Measurements from ENCODE around the gene STEAP3.

GRCh38 chr2:119263025-119263424 is 39.4 kb downstream of the STEAP3 start:
- TF ChIP-seq, protein P1, sequence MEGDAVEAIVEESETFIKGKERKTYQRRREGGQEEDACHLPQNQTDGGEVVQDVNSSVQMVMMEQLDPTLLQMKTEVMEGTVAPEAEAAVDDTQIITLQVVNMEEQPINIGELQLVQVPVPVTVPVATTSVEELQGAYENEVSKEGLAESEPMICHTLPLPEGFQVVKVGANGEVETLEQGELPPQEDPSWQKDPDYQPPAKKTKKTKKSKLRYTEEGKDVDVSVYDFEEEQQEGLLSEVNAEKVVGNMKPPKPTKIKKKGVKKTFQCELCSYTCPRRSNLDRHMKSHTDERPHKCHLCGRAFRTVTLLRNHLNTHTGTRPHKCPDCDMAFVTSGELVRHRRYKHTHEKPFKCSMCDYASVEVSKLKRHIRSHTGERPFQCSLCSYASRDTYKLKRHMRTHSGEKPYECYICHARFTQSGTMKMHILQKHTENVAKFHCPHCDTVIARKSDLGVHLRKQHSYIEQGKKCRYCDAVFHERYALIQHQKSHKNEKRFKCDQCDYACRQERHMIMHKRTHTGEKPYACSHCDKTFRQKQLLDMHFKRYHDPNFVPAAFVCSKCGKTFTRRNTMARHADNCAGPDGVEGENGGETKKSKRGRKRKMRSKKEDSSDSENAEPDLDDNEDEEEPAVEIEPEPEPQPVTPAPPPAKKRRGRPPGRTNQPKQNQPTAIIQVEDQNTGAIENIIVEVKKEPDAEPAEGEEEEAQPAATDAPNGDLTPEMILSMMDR (IDR thresholded peaks at IDR 0.05; ENCODE audit: low read depth, low read length), result no peak
- no peak for TF ChIP-seq EZH2phosphoT487 (IDR thresholded peaks at IDR 0.05; ENCODE audit: low read depth)
